Epidermal melanocyte (primary cell): Measurements from ENCODE around the gene LCA5.
"Not testable (repeated sequence)": the region's sequence is repeated elsewhere in the genome, so short reads cannot be mapped to it uniquely, and the experiment has no call there.

Source experiments
- DNase-seq: peaks from one replicate; pipeline ENCODE4 v3.0.0; 2011; ENCODE audit warnings: low spot score; ENCODE audit not compliant: insufficient read length

Gene LCA5

DNA sequence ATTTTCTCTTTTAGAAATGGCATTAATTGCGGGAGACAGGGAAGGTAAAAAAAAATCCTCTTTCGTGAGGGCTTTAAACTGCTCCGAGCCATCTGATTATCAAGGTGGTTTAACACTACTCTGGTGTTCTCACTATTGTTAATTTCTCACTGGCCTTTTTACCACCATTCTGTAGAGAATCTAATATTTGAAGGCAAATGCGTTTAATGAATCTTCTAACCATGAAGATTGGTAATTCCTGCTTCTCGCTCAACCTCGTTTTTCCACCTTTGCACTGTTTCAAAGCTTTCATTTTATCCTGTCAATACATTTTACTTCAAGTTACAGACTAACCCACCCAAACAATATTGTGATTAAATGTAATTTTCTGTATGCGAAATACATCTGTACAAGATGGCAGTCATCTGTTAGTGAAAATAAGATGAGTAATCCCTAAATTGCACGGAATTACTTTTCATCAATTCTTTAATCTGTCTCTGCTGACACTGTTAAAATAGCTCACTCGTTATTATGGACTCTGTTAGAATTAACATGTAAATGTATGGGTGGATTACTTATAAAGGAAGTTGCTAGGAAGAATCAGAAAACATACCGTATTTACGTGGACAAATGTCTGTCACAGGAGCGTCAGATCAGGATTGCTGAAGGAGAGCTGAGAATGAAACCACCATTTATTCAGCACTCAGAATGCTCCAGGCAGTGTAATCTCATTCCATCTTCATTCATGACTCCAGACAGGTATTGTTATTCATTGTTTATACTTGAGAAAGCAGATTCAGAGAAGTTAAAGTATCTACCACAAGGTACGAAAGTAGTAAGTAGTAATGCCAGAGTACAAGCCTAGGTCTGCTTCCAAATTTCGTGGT, 1.1 kb upstream of the LCA5 start:
- DNase-seq: no peak

DNA sequence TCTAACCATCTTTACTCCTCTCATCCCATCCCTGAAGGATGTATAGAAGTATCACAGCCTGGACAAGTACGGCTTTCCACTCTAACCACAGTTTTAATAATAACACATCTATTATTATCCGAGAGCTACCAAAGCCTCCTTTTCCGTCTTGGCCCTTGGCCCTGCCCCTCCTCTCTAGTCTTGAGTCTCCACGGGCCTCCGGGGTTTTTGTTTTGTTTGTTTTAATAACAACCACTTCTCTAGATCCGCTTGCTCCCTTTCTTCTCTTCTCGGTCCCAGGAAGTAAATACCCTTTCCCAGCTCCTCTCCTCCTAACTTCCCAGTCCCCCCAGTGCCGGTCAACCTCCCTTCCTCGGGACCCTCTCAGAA, 661 bp downstream of the LCA5 start:
- DNase-seq: no peak

DNA sequence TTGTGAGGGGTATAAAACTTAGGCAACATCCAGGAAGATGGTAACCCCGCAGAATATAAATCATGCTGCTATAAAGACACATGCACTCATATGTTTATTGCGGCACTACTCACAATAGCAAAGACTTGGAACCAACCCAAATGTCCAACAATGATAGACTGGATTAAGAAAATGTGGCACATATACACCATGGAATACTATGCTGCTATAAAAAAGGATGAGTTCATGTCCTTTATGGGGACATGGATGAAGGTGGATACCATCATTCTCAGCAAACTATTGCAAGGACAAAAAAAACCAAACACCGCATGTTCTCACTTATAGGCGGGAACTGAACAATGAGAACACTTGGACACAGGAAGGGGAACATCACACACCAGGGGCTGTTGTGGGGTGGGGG, 7.7 kb downstream of the LCA5 start:
- not testable (repeated sequence) for DNase-seq

DNA sequence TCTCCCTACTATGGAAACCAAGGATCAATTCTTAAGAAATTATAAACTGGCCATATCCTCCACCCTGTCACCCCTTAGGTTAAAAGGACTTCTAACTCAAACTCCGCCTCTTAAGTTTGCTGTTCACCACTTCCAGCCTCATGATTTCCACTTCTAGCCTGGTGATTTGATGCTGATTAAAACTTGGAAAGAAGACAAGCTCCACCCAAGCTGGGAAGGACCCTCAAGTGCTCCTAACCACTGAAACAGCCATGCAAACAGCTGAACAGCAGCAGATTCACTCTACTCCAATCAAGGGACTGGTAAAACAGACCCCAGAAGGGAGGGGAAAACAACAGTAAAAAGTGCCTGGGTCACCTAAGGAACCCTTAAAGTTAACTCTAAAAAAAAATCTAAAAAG, 10.3 kb downstream of the LCA5 start:
- DNase-seq: no peak

DNA sequence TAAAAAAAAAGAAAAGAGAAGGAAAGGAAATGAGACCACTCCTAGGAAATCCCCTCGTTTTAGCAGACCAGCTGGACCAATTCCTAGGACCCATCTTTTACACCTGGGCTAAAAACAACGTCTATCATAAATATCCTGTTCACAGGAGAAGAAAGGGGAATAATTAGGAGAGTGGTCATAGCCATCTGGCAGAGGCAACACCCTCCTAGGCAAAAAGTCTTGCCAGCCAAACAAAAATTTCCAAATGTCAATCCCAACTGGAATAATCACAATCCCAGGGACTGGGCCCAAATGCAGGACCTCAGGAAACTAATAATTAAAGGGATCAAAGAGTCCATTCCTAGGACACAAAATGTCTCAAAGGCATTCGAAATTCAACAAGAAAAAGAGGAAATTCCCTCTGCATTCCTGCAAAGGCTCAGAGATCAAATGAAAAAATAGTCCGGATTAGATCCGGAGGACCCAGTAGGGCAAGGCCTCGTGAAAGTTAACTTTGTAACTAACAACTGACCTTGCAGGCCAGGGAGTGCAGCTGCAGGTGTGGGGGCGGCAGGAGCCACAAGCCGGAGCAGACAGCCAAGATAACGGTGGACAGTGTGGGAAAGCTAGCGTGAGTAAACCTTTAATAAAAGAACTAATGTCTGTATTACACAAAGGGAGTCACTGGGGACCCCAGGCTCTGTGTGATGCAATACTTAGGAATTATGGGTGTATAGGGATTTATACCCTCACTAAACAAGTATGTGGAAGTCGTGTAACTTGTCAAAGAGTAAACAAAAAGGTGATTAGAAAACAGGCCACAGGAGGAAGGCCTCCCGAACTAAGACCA, 11.7 kb downstream of the LCA5 start:
- no peak for DNase-seq

DNA sequence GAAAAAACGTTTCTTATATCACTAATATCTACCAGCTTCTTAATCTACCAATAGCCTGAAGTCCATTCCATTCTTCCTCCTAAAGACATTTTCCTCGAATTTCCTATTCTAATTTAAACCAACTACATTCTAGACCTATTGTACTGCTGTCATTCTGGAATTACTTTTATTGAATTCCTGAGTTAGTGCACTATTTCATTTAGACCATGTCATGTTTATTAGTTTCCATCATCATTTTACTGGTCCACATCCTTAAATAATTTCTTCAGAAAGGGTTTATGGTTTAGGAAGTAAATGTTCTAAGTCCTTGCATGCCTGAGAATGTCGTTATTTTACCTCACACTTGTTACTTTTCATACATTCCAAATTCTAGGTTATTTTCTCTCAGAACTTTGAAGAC, 13.2 kb downstream of the LCA5 start:
- no peak for DNase-seq

DNA sequence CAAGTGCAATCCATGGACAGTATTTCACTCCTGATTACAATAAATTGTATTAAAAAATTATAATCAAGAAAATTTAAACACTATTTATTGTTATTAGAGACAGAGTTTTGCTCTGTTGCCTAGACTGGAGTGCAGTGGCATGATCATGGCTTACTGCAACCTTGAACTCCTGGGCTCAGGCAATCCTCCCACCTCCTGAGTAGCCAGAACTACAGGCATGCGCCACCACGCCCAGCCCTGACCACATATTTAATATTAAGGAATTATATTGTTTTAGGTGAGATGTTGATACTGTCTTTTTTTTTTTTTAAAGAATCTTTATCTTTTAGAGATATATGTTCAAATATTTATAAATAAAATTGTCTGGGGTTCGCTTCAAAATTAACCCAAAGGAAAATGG, 14.6 kb downstream of the LCA5 start:
- DNase-seq: no peak

DNA sequence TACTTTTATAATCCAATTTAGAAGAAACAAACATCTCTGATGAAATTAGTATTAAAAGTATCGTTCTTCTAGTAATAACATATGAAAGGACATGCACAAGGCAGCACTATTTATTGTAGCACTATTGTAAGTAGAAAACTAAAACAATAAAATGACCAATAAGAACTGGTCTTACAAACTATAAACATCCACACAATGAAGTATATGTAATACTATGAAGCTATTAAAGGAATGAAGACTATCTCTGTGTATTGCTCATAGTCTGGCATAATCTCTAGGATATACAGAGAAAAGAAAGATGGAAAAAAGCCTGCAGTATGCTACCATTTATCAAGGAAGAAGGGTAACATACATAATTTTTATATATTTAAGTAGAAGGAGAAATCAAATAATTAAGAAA, 16.7 kb downstream of the LCA5 start:
- DNase-seq: no peak

DNA sequence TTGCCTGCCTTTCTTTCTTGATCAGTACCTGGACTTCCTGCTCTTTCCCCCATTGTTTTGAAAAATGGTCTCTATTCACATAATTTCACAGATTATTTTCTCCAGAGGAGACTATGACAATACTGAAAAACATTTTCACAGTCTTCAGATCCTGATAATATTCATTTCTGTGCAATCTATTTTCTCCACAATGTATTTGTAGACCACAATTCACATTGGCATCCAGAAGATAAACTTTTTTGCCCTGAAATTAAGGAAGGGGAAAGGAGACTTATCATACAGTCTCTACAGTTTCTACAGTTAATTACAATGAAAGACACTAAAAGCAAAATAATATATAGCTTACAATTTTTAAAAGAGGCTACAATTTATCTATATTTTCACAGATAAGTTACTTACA, 18.4 kb downstream of the LCA5 start:
- DNase-seq: no peak

DNA sequence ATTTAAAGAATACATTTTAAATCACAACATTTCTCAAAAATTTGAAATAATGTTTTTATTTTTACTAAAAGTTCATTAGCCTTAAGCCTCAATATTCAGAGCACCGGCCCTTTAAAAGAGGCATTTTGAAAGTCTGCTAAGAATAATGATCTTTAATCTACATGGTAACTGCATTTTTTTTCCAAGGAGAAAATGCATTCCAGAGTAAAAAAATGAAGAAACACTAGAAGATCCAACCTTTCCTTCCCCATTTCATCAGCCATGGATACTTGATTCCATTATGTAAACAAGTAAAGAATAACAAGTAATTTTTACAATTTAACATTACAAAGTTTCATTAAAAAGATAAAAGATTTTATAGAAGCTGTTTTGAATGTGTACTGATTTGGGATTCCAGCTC, 21.8 kb downstream of the LCA5 start:
- no peak for DNase-seq

DNA sequence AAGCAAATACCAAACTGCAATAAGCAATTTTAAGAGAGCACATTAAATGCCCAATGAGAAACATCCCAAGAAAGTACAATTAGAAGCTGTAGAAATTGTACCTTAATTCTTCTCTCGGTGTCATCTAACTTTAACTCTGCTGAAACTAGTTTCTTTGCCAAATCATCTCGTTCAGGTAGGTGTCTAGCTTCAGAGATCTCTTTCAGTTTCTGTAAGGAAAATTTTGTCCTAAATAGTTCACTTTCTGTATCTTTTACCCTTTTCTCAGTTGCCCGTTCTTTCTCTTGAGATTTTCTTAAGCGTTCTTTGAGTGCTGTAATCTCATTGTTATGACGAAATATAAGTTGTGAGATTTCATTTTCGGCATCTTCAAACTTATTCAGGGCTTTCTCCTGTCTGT, 24.1 kb downstream of the LCA5 start:
- no peak for DNase-seq

DNA sequence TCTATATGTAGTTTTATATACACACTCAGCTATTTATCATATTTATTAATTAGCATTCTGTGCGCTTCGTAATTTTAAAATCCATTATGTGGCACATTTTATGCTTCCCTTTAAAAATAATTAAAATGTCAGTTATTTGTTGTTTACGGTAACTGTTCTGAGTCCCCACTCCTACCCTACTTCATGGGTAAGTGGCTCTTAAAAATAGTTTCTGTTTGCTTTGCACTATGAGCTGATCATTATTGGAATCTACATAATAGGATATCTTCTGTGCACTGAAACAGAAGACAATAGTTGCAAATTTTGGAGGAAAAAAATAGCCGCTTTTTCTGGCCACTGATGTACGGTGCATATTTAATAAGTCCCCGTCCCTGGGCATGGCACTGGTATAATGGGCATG, 25.2 kb downstream of the LCA5 start:
- no peak for DNase-seq

DNA sequence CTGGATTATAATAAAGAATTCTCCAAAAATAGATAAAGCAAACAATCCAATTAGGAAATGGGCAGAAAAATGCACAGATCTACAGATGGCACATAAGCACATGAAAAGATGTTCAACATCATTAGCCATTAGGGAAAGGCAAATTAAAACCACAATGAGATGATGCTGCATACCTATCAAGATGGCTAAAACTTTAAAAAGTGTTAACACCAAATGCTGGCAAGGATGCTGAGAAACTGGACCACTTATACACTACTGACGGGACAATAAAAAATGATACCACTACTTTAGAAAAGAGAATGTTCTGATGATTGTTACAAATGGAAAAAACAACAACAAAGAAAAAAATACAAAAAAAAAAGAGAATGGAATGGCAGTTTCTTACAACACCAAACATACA, 26.5 kb downstream of the LCA5 start:
- no peak for DNase-seq

DNA sequence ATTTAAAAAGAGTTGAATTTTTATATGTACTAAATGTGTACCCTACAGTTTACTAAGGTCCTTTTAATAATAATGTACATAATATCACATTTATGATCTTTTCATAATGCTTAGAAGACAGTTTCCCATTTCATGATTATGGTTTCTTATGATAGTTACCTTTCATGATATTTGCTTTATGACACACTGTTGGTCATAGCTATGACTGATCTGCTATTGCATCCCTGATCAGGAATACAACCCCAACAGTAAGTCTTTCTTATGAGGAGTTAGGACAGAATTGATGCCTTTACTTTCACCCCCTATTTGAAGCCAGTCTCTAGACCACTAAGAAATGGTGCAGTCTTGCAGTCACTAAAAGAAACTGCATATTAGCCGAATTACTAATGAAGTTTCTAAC, 31.0 kb downstream of the LCA5 start:
- no peak for DNase-seq

DNA sequence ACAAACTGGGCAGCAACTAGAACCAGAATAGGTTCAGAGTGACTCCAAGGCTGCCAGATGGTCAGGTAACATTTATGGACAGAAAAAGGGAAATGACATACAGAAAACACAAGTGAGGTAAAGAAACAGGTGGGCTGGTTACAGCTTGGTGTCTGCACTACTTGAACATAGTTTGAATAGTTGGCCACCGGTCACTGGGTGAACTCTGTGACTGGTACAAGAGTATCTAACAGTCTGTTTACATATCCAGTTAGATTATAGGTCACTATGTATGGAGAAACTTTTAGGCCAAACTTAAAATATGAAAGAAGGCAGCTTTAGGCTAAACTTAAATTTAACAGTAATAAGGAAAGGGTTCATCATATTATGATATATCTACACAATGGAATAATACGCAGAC, 32.9 kb downstream of the LCA5 start:
- no peak for DNase-seq

DNA sequence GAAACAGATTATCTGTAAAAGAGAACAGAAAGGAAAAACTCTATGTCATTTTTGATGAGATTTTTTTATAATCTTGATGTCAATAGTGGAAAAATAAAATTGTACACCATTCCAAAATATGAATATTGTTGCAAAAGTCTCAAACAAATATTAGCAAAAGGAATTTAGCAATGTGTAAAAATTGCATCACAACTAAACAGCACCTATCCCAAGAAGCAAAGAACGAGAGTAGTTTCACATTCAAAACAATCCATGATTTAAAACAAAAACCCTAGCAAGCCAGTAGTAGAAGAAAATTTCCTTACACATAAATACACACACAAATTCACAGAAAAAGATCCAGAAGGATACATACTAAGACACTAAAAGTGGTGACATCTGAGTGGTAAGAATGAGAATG, 38.4 kb downstream of the LCA5 start:
- DNase-seq: no peak

DNA sequence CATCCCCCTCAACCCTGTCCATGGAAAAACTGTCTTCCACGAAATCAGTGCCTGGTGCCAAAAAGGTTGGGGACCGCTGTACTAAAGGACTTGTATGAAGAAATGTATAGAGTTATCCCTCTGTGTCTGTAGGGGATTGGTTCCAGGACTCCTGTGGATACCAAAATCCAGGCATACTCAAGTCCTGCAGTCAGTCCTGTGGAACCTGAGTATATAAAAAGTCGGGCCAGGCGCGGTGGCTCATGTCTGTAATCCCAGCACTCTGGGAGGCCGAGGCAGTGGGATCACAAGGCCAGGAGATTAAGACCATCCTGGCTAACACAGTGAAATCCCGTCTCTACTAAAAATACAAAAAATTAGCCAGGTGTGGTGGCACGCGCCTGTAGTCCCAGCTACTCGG, 42.0 kb downstream of the LCA5 start:
- no peak for DNase-seq

DNA sequence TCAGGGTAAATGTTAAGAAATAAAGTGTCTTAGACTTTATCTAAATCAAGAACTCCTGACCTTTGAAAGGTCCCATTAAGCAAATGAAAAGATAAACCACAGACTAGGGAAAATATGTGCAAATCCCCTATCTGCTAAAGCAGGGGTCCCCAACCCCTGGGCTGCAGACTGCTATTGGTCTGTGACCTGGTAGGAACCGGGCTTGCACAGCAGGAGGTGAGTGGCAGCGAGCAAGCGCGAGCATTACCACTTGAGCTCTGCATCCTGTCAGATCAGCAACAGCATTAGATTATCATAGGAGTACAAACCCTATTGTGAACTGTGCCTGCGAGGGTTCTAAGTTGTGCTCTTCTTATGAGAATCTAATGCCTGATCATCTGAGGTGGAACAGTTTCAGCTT, 42.4 kb downstream of the LCA5 start:
- no peak for DNase-seq

DNA sequence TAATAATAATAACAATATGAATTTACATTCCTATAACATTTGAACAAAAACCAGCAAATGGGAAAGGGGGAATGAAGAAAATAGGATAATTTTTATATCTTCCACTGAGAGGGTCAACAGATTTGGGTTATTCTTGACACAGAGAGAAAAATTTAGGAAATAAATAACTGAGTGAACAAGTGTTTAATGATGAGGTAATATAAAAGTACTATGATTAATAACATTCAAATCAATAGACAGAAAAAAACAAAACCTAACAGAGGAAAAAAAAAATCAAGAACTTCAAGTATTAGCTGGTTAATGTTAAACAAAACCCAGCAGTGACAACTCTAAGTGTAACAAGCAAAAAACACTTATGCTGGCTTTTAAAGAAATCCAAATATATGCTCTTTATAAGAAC, 66.5 kb downstream of the LCA5 start:
- DNase-seq: no peak

DNA sequence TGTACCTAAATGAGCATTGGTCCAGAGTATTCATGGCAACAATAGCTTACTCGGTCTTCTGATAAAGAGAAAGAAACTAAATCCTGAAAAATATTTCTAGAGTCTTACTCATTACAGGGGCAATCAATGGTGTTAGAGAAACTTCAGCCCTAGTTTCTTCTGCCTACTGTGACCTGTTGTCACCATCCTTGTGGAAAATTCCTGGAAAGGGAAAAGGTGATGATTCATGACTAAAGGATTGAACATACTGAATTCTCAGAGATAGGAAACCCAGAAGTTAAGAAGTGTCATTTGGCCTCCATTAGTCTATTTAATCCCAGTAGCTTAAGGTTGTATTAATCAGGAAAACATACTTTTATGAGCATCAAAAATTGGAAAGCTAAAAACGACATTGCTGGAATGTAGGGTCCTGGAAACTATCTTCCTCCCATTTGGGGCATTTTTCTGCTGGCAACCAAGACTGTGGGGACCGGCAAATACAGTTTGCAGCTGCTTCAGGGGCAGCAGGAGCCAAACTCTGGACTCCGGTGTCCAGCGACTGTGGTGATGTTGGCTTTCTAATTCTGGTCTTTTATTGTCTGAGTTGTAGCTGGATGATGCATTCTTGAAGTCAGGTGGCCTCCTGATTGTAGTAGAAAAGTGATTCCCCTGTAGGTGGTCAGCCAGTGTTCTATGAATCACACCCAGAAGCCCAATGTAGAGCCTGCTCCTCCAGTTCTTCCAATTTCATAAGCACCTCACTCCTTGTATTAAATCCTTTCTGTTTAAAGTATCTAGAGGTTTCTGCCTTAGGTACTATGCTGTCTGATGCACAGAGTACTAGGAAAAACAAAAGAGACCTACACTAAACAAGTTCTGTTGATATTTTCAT, 67.6 kb downstream of the LCA5 start:
- no peak for DNase-seq

DNA sequence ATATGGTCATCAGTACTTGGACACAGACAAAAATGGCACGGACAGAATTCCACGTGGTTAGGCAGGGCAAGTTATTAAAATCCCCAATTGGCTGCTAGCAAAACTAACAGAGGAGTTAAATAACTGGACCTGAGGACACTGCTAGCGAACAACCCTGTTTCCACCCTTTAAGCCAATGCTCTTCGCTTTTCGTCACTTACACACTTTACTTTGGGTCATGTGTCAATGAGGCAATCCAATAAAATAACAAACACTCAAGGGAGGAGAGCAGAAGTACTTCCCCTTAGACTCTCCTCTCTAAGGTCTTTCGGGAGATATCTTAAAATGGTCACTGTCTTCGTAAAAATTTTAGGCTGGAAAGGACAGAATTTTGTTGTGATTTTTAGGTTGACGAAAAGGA, 68.6 kb downstream of the LCA5 start:
- DNase-seq: no peak

DNA sequence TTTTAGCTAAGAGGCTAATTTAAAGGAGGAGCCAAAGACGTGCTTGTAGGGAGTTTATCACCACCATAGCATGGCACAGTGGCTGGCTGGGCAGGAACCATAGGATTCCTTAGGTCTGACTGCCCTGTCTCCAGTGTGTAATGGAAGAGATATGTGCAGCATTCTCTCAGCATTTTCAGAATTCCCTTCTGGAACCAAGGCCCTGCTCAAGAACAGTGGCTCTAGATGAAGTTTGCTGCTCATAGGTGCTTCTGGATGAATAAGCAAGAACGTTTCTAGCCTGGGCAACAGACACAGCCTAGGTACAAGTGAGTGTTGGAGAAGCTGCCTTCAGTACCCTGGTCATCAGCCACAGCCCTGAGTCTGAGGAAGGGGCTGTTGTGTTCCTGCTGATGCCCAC, 69.1 kb downstream of the LCA5 start:
- DNase-seq: no peak
